AG08396 (cell line): ENCODE data around the gene TMEM120B.
"Not testable (repeated sequence)": the region's sequence is repeated elsewhere in the genome, so short reads cannot be mapped to it uniquely, and the experiment has no call there.

ENCODE experiments used
- DNase-seq: peaks from one replicate; pipeline ENCODE4 v3.0.0; 2012; ENCODE audit warnings: low spot score, mixed read lengths

TMEM120B gene

GRCh38 chr12:121712461-121713256 lies at the start of gene TMEM120B:
TSS of gene TMEM120B (plus strand) at chr12:121712752. CDS start at chr12:121712896, 144 bp downstream.
- peak; percentile 97 for DNase-seq

GRCh38 chr12:121663610-121663929 lies 49.0 kb upstream of the TMEM120B start:
- DNase-seq, result no peak

GRCh38 chr12:121666829-121667228 lies 45.7 kb upstream of the TMEM120B start:
- DNase-seq, result not testable (repeated sequence)

GRCh38 chr12:121668750-121669520 lies 43.6 kb upstream of the TMEM120B start:
- peak; percentile 45 for DNase-seq

GRCh38 chr12:121669521-121669900 lies 43.0 kb upstream of the TMEM120B start, which contains the start of gene MORN3:
TSS of gene MORN3 (minus strand) at chr12:121669654. CDS start at chr12:121669483, 171 bp downstream.
- no peak for DNase-seq

- no peak for DNase-seq
These were observed 39.5 kb upstream of the TMEM120B start for GRCh38 chr12:121673013-121673511.

GRCh38 chr12:121676190-121676589 lies 36.4 kb upstream of the TMEM120B start:
- no peak for DNase-seq

GRCh38 chr12:121678305-121678704 lies 34.2 kb upstream of the TMEM120B start:
- no peak for DNase-seq

- DNase-seq, result no peak
These were observed 33.7 kb upstream of the TMEM120B start for GRCh38 chr12:121678716-121679300.

GRCh38 chr12:121679661-121680197 lies 32.8 kb upstream of the TMEM120B start:
- DNase-seq, result not testable (repeated sequence)

GRCh38 chr12:121688966-121689365 lies 23.6 kb upstream of the TMEM120B start:
- DNase-seq, result no peak

GRCh38 chr12:121689430-121689829 lies 23.1 kb upstream of the TMEM120B start:
- DNase-seq, result no peak

- not testable (repeated sequence) for DNase-seq
These were observed 19.8 kb upstream of the TMEM120B start for GRCh38 chr12:121692744-121693143.

GRCh38 chr12:121693155-121693687 lies 19.3 kb upstream of the TMEM120B start:
- no peak for DNase-seq

GRCh38 chr12:121697093-121697698 lies 15.4 kb upstream of the TMEM120B start:
- DNase-seq, result peak; percentile 39

GRCh38 chr12:121697861-121698260 lies 14.7 kb upstream of the TMEM120B start:
- DNase-seq, result not testable (repeated sequence)

- DNase-seq, result no peak
These were observed 10.8 kb upstream of the TMEM120B start for GRCh38 chr12:121701667-121702277.

- DNase-seq, result no peak
These were observed 9.6 kb upstream of the TMEM120B start for GRCh38 chr12:121702944-121703343.

- no peak for DNase-seq
These were observed 7.0 kb upstream of the TMEM120B start for GRCh38 chr12:121705514-121705913.

- no peak for DNase-seq
These were observed 4.1 kb upstream of the TMEM120B start for GRCh38 chr12:121708313-121709063.
